WERI-Rb-1 (cell line): ENCODE results near the gene LPAR1.

Source experiments
- DNase-seq: peaks from one replicate; pipeline ENCODE4 v3.0.0-alpha.2; 2020
- H3K27ac ChIP-seq: fragments of 250-450 bp; sonication (Bioruptor Pico); 2 replicates; pipeline ENCODE4 v1.5.1; 2020; ENCODE audit warnings: mild to moderate bottlenecking, moderate library complexity
- H3K27me3 ChIP-seq: fragments of 250-450 bp; sonication (Bioruptor Pico); 2 replicates; pipeline ENCODE4 v1.5.1; 2021; ENCODE audit warnings: mild to moderate bottlenecking, low read depth, moderate library complexity; ENCODE audit not compliant: insufficient read depth, severe bottlenecking
- H3K36me3 ChIP-seq: fragments of 250-450 bp; sonication (Bioruptor Pico); 2 replicates; pipeline ENCODE4 v1.5.1; 2020; ENCODE audit warnings: mild to moderate bottlenecking, moderate library complexity
- H3K4me3 ChIP-seq: 2 replicates; pipeline ENCODE4 v1.5.1; 2011; ENCODE audit warnings: low read depth, mild to moderate bottlenecking, control low read depth, low read length
- H3K9me3 ChIP-seq: fragments of 250-450 bp; sonication (Bioruptor Pico); 2 replicates; pipeline ENCODE4 v1.5.1; 2021; ENCODE audit warnings: mild to moderate bottlenecking, moderate library complexity; ENCODE audit not compliant: severe bottlenecking
- CTCF ChIP-seq: IDR thresholded peaks from 2 replicates; pipeline ENCODE4 v1.5.1; 2011; ENCODE audit warnings: low read depth, mild to moderate bottlenecking, control low read depth, inconsistent platforms, low read length

The LPAR1 gene

GRCh38 chr9:110996436-110997220 lies 41.6 kb downstream of the LPAR1 start:
- TF ChIP-seq CTCF, result no peak
- Histone ChIP-seq H3K9me3 (no peaks in the 10 kb centered on the region), H3K36me3 (no peaks in the 10 kb centered on the region), H3K4me3 (no peak overlapping the region), H3K27ac (no peak overlapping the region), H3K27me3 (peaks cover 86% of the 10 kb centered on the region)
- no peak for DNase-seq

- Histone ChIP-seq H3K27me3 (peaks cover 80% of the 10 kb centered on the region), H3K27ac (no peak overlapping the region), H3K4me3 (no peak overlapping the region), H3K36me3 (no peaks in the 10 kb centered on the region), H3K9me3 (no peaks in the 10 kb centered on the region)
- no peak for TF ChIP-seq CTCF
- DNase-seq, result no peak
These were observed 42.6 kb downstream of the LPAR1 start for GRCh38 chr9:110995420-110996340.

- Histone ChIP-seq H3K4me3 (no peak overlapping the region), H3K9me3 (no peaks in the 10 kb centered on the region), H3K27me3 (peaks cover 73% of the 10 kb centered on the region), H3K36me3 (no peaks in the 10 kb centered on the region), H3K27ac (no peak overlapping the region)
- DNase-seq, result no peak
- no peak for TF ChIP-seq CTCF
These were observed 43.5 kb downstream of the LPAR1 start for GRCh38 chr9:110994771-110995241.

- Histone ChIP-seq H3K9me3 (no peaks in the 10 kb centered on the region), H3K4me3 (no peak overlapping the region), H3K36me3 (no peaks in the 10 kb centered on the region), H3K27me3 (peaks cover 49% of the 10 kb centered on the region), H3K27ac (no peak overlapping the region)
- no peak for TF ChIP-seq CTCF
- DNase-seq, result no peak
These were observed 47.8 kb downstream of the LPAR1 start for GRCh38 chr9:110990481-110990880.

GRCh38 chr9:110986529-110986928 lies 51.7 kb downstream of the LPAR1 start:
- no peak overlapping the region for H3K4me3 ChIP-seq
- TF ChIP-seq CTCF, result no peak
- H3K27me3 ChIP-seq, result peaks cover 26% of the 10 kb centered on the region
- no peaks in the 10 kb centered on the region for H3K9me3 ChIP-seq
- no peak for DNase-seq
- H3K36me3 ChIP-seq, result no peaks in the 10 kb centered on the region
- H3K27ac ChIP-seq, result no peak overlapping the region
